Peyer's patch (tissue), 4 donors: ENCODE data around the gene TNFRSF18. TPM values are rescaled to one million over a fixed set of nuclear protein-coding genes. Genes with fewer than 3 reads are reported as not detected.

Experiments used
- DNase-seq, 3 donors: peaks; one replicate each; pipeline ENCODE4 v3.0.0-alpha.2; 2017 to 2019
- H3K27ac ChIP-seq, 4 donors: fragments of 200-600 bp; sonication (generic); one replicate each; pipeline ENCODE4 v1.5.1; 2016 to 2019
- H3K27me3 ChIP-seq, 2 donors: fragments of 200-600 bp; sonication (generic); one replicate each; pipeline ENCODE4 v1.5.1; 2019
- H3K36me3 ChIP-seq, 3 donors: fragments of 200-600 bp; sonication (generic); one replicate each; pipeline ENCODE4 v1.5.1; 2016 to 2019
- H3K4me1 ChIP-seq, 4 donors: fragments of 200-600 bp; sonication (generic); one replicate each; pipeline ENCODE4 v1.5.1; 2016 to 2019
- H3K4me3 ChIP-seq, 4 donors: fragments of 200-600 bp; sonication (generic); 1 replicate in 3 of 4; 2 replicates in 1 of 4; pipeline ENCODE4 v1.5.1; 2016 to 2019; ENCODE audit warnings: mild to moderate bottlenecking in 1 of 4
- H3K9me3 ChIP-seq, 4 donors: fragments of 200-600 bp; sonication (generic); one replicate each; pipeline ENCODE4 v1.5.1; 2016 to 2019; ENCODE audit warnings: mild to moderate bottlenecking in 1 of 4
- CTCF ChIP-seq, 6 experiments: fragments of 450-650 bp in 4 of 6; fragments of 200-600 bp in 2 of 6; sonication (generic) in 1 of 6; IDR thresholded peaks; one replicate each; pipeline ENCODE4 v1.5.1; 2017 to 2019; ENCODE audit warnings: antibody characterized with exemption in 6 of 6, mild to moderate bottlenecking in 3 of 6, moderate library complexity in 1 of 6
- POLR2A ChIP-seq, 2 donors: fragments of 450-650 bp; IDR thresholded peaks; one replicate each; pipeline ENCODE4 v1.5.1; 2017; ENCODE audit warnings: antibody characterized with exemption in 2 of 2, mild to moderate bottlenecking in 2 of 2, moderate library complexity in 2 of 2
- total RNA-seq, 4 donors: library from RNA; depleted of rRNA; stranded (reverse); fragments of >200 nt; gene quantifications; one replicate each; pipeline ENCODE4 v1.1.0, GENCODE V29; 2016

The TNFRSF18 gene
- total RNA-seq, 4 donors from 2014 or later: 0.70 to 38.0 (median 3.2) TPM; not detected in 1

DNA sequence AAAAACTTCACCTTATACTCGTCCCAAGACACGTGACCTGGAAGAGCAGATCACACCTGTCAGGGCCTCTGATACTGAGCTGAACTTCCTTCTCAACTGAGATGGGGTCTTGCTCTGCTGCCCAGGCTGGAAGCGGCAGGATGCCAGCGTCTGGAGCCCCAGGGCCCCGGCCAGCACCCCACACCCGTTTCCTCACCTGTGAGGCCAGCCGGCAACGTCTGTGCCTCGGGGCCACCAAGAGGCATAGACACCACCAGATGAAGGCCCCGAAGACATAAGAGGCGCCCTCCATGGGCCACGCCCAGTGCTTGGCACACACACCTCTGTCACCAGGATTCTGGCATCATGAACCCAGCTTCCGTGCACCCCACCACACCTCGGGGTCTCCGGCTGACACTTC, 16.9 kb upstream of the TNFRSF18 start:
- Histone ChIP-seq H3K27ac (no peak overlapping the region), H3K9me3 (no peaks in the 10 kb centered on the region), H3K36me3 (peaks cover 0 to 97% (median 0%) of the 10 kb centered on the region in 3 donors), H3K4me1 (no peaks in the 10 kb centered on the region), H3K27me3 (no peaks in the 10 kb centered on the region), H3K4me3 (no peak overlapping the region)
- TF ChIP-seq POLR2A (IDR thresholded peaks at IDR 0.05): no peak
- TF ChIP-seq CTCF (IDR thresholded peaks at IDR 0.05): no peak
- no peak for DNase-seq

DNA sequence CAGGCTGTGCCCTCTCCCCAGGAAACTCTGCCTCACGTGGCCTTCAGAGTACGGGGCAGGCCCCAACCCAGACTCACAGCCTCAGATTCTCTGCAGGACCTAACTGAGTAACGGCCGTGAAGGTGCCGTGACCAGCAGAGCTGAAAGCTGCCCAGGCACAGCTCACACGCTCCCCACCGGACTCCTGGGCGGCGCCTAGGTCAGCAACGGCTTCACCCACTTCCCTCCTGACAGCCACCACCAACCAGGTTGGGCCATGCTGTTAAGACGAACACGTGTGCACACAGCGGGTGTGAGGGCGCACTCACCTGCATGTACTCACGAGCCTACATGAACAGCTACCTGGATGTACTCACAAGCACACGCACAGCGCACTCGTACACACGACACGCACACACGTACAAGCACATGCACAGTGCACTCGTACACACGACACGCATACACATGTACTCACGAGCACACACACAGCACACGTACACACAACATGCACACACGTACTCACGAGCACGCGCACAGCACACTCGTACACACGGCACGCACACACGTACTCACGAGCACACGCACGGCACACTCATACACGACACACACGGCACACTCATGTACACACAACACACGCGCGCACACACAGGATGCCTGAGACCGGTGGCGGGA, 16.3 kb upstream of the TNFRSF18 start:
- H3K27me3 ChIP-seq: no peaks in the 10 kb centered on the region
- TF ChIP-seq POLR2A (IDR thresholded peaks at IDR 0.05) (no peak), CTCF (IDR thresholded peaks at IDR 0.05) (no peak)
- DNase-seq: no peak
- H3K27ac ChIP-seq: no peak overlapping the region
- H3K36me3 ChIP-seq: peaks cover 0 to 97% (median 0%) of the 10 kb centered on the region in 3 donors
- no peaks in the 10 kb centered on the region for H3K4me1 ChIP-seq
- no peak overlapping the region for H3K4me3 ChIP-seq
- no peaks in the 10 kb centered on the region for H3K9me3 ChIP-seq

GRCh38 chr1:1221887-1222574, 15.6 kb upstream of the TNFRSF18 start:
- Histone ChIP-seq H3K27ac (no peak overlapping the region), H3K4me3 (no peak overlapping the region), H3K4me1 (no peaks in the 10 kb centered on the region), H3K36me3 (peaks cover 0 to 97% (median 0%) of the 10 kb centered on the region in 3 donors), H3K9me3 (no peaks in the 10 kb centered on the region), H3K27me3 (no peaks in the 10 kb centered on the region)
- DNase-seq: no peak
- no peak for TF ChIP-seq CTCF (IDR thresholded peaks at IDR 0.05)
- no peak for TF ChIP-seq POLR2A (IDR thresholded peaks at IDR 0.05)

GRCh38 chr1:1220197-1220596, 13.8 kb upstream of the TNFRSF18 start:
- Histone ChIP-seq H3K9me3 (no peaks in the 10 kb centered on the region), H3K27ac (no peak overlapping the region), H3K27me3 (no peaks in the 10 kb centered on the region), H3K4me1 (peaks cover 0 to under 1% (median 0%) of the 10 kb centered on the region in 4 donors), H3K4me3 (no peak overlapping the region), H3K36me3 (peaks cover 0 to 85% (median 0%) of the 10 kb centered on the region in 3 donors)
- TF ChIP-seq POLR2A (IDR thresholded peaks at IDR 0.05): no peak
- TF ChIP-seq CTCF (IDR thresholded peaks at IDR 0.05): no peak
- no peak for DNase-seq

GRCh38 chr1:1219341-1219740, 12.9 kb upstream of the TNFRSF18 start:
- Histone ChIP-seq H3K9me3 (no peaks in the 10 kb centered on the region), H3K4me1 (peaks cover 0 to 8% (median 7%) of the 10 kb centered on the region in 4 donors), H3K4me3 (no peak overlapping the region), H3K36me3 (peaks cover 0 to 77% (median 0%) of the 10 kb centered on the region in 3 donors), H3K27ac (no peak overlapping the region), H3K27me3 (no peaks in the 10 kb centered on the region)
- no peak for TF ChIP-seq POLR2A (IDR thresholded peaks at IDR 0.05)
- no peak for TF ChIP-seq CTCF (IDR thresholded peaks at IDR 0.05)
- DNase-seq: peak in 1 of 3 donors; percentile 70
